Smooth muscle cell (in vitro differentiated cells): Measurements from ENCODE around the gene C4BPA. TPM values are rescaled to one million over a fixed set of nuclear protein-coding genes. Genes with fewer than 3 reads are reported as not detected.

Source experiments
- DNase-seq: peaks from one replicate; lab custom pipeline; 2025; ENCODE audit not compliant: unreplicated experiment; lab: John Stamatoyannopoulos, UW
- H2AFZ ChIP-seq: fragments of 200-600 bp; sonication (generic); 2 replicates; pipeline ENCODE4 v1.6.0; 2016; ENCODE audit warnings: antibody characterized with exemption, low read depth, mild to moderate bottlenecking
- H3F3A ChIP-seq: fragments of 200-600 bp; sonication (generic); 2 replicates; pipeline ENCODE4 v1.6.0; 2017; ENCODE audit warnings: antibody characterized with exemption, low read depth
- H3K27ac ChIP-seq: fragments of 200-600 bp; sonication (generic); 2 replicates; pipeline ENCODE4 v1.5.1; 2016; ENCODE audit warnings: low read depth, mild to moderate bottlenecking
- H3K27me3 ChIP-seq: fragments of 200-600 bp; sonication (generic); 2 replicates; pipeline ENCODE4 v1.6.1; 2016; ENCODE audit warnings: low read depth, mild to moderate bottlenecking
- H3K36me3 ChIP-seq: fragments of 200-600 bp; sonication (generic); 2 replicates; pipeline ENCODE4 v1.5.1; 2016; ENCODE audit warnings: low read depth
- H3K4me1 ChIP-seq: fragments of 200-600 bp; sonication (generic); 2 replicates; pipeline ENCODE4 v1.5.1; 2016; ENCODE audit warnings: low read depth
- H3K4me2 ChIP-seq: fragments of 200-600 bp; sonication (generic); 2 replicates; pipeline ENCODE4 v1.6.0; 2016; ENCODE audit warnings: mild to moderate bottlenecking
- H3K4me3 ChIP-seq: fragments of 200-600 bp; sonication (generic); 2 replicates; pipeline ENCODE4 v1.5.1; 2016; ENCODE audit warnings: mild to moderate bottlenecking
- H3K79me2 ChIP-seq: fragments of 200-600 bp; sonication (generic); 2 replicates; pipeline ENCODE4 v1.6.0; 2016; ENCODE audit warnings: low read depth, mild to moderate bottlenecking
- H3K9ac ChIP-seq: fragments of 200-600 bp; sonication (generic); 2 replicates; pipeline ENCODE4 v1.6.0; 2016; ENCODE audit warnings: low read depth
- H3K9me3 ChIP-seq: fragments of 200-600 bp; sonication (generic); replicated peaks from 2 replicates; pipeline ENCODE4 v1.5.1; 2016; ENCODE audit warnings: low read depth
- H4K20me1 ChIP-seq: fragments of 200-600 bp; sonication (generic); 2 replicates; pipeline ENCODE4 v1.6.0; 2016; ENCODE audit warnings: low read depth
- CTCF ChIP-seq: fragments of 200-600 bp; sonication (generic); IDR thresholded peaks from 2 replicates; pipeline ENCODE4 v1.5.1; 2017; ENCODE audit warnings: borderline replicate concordance, mild to moderate bottlenecking, antibody characterized with exemption; ENCODE audit not compliant: insufficient read depth, poor library complexity, severe bottlenecking
- WGBS: methylation state at CpG from one replicate; pipeline ENCODE4 v1.1.7; 2016; ENCODE audit warnings: low lambda C conversion rate; 5-methylcytosine and 5-hydroxymethylcytosine counted together
- polyA plus RNA-seq: library from polyadenylated mRNA; unstranded; fragments of >200 nt; fragmentation: Nextera tagmentation; extraction: Ambion mirVana; gene quantifications from 2 replicates; pipeline ENCODE4 v1.2.1, GENCODE V29; 2016
- total RNA-seq: library from RNA; depleted of rRNA; stranded (reverse); fragments of >200 nt; gene quantifications from 2 replicates; pipeline ENCODE4 v1.2.3, GENCODE V29; 2014

The C4BPA gene
- total and polyA plus RNA-seq, 2 experiments from 2014 or later = not detected

DNA sequence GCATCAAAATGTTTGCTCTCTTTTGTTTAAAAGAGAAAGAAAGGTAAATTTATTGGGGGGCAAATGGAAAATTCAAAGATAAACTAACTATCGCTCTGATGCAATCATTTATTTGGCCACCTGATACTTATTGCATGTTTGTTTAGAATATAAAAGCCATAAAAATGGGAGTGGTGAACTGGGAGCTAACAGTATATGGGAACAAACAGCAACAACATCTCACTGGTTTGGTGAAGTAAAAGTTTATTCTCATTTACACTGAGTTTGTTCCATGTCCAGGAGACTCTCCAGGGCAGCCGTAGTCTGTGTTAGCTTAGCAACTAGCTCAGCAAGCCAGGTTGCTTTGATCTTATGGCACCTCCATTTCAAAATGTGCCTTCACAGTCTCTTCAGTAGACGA, 20.4 kb downstream of the C4BPA start:
- H3K9me3 ChIP-seq = peaks cover 7% of the 10 kb centered on the region
- no peak overlapping the region for H3K9ac ChIP-seq
- no peaks in the 10 kb centered on the region for H3K36me3 ChIP-seq
- no peak overlapping the region for H3K4me2 ChIP-seq
- H3K27me3 ChIP-seq = no peaks in the 10 kb centered on the region
- no peak overlapping the region for H3K4me3 ChIP-seq
- no peaks in the 10 kb centered on the region for H3K4me1 ChIP-seq
- no peaks in the 10 kb centered on the region for H4K20me1 ChIP-seq
- no peak for TF ChIP-seq CTCF
- no peaks in the 10 kb centered on the region for H3F3A ChIP-seq
- H3K27ac ChIP-seq = no peak overlapping the region
- no peak overlapping the region for H2AFZ ChIP-seq
- no peak for DNase-seq
- 90% methylated on average over 3 of the region's 3 CpGs for WGBS
- no peaks in the 10 kb centered on the region for H3K79me2 ChIP-seq

DNA sequence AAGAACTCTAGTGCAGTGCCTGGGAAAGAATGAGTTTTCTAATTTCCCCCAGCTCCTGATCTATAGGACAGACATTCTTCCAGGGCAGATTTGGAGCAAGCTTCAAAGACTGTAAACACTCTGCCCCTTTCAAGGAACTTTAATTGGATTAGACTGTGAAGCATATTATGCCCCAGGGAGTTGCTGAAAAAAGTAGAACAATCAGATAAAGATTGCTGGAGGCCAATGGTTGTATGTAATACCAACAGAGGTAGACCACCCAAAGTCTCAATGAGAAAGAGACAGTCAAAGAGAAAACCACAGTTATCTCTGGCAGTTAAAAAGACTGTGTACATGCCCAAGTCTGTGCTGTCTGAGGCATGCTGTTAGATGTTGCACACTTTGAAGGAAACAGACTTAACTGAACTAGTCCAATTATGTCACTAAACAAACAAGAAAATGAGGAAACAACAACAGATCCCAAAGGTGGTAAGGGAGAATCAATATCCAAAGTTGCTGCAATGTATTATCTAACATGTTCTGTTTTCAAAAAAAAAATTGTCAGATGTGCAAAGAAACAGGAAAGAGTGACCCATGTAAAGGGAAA, 24.4 kb downstream of the C4BPA start:
- Histone ChIP-seq H2AFZ (no peak overlapping the region), H3K36me3 (no peaks in the 10 kb centered on the region), H3K9me3 (peaks cover 7% of the 10 kb centered on the region), H3K4me2 (no peak overlapping the region), H3F3A (no peaks in the 10 kb centered on the region), H3K27me3 (no peaks in the 10 kb centered on the region), H3K4me3 (no peak overlapping the region), H3K79me2 (no peaks in the 10 kb centered on the region), H3K27ac (no peak overlapping the region), H4K20me1 (no peaks in the 10 kb centered on the region), H3K4me1 (no peaks in the 10 kb centered on the region), H3K9ac (no peak overlapping the region)
- DNase-seq = no peak
- TF ChIP-seq CTCF = no peak

- Histone ChIP-seq H3K9me3 (peaks cover 7% of the 10 kb centered on the region), H3K27ac (no peak overlapping the region), H3K27me3 (no peaks in the 10 kb centered on the region), H4K20me1 (no peaks in the 10 kb centered on the region), H3K4me1 (no peaks in the 10 kb centered on the region), H3K36me3 (no peaks in the 10 kb centered on the region), H3K9ac (no peak overlapping the region), H3K79me2 (no peaks in the 10 kb centered on the region), H2AFZ (no peak overlapping the region), H3K4me2 (no peak overlapping the region), H3K4me3 (no peak overlapping the region), H3F3A (no peaks in the 10 kb centered on the region)
- no peak for DNase-seq
- no peak for TF ChIP-seq CTCF
Observed at GRCh38 chr1:207129053-207129452, 25.0 kb downstream of the C4BPA start.

DNA sequence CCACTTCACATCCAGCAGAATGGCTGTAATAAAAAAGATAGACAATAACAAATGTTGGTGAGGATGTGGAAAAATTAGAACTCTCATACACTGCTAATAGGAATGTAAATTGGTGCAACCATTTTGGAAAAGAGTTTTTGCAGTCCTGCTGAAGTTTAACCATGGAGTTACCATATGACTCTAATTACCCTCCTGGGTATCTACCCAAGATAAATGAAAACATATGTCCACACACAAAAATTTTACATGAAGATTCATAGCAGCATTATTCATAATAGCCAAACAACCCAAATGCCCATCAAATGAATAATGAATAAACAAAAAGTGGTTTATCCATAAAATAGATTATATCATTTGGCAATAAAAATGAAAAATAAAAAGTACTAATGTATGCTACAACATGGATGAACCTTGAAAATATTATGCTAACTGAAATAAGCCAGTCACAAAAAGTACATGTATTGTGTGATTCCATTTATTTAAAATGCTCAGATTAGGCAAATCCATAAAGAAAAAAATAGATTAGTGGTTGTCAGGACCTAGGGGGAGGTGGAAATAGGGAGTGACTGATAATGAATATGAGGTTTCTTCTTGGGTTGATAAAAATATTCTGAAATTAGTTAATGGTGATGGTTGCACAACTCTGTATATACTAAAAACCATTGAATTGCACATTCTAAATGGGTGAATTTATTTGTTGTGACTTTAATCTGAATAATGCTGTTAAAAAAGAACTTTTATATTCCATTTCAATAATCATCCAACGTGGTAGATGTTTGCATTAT, 26.4 kb downstream of the C4BPA start:
- H3K27ac ChIP-seq = no peak overlapping the region
- no peaks in the 10 kb centered on the region for H3K27me3 ChIP-seq
- H3K4me3 ChIP-seq = no peak overlapping the region
- no peaks in the 10 kb centered on the region for H4K20me1 ChIP-seq
- H3K79me2 ChIP-seq = no peaks in the 10 kb centered on the region
- H3F3A ChIP-seq = no peaks in the 10 kb centered on the region
- no peak for DNase-seq
- 69% methylated on average over 1 of the region's 1 CpG for WGBS
- H3K4me2 ChIP-seq = no peak overlapping the region
- no peaks in the 10 kb centered on the region for H3K4me1 ChIP-seq
- no peak for TF ChIP-seq CTCF
- no peak overlapping the region for H2AFZ ChIP-seq
- H3K9me3 ChIP-seq = peaks cover 7% of the 10 kb centered on the region
- no peak overlapping the region for H3K9ac ChIP-seq
- no peaks in the 10 kb centered on the region for H3K36me3 ChIP-seq
